ENCODE data around the gene PAPPA.
A peak's percentile ranks its signal among the peaks of the same experiment; 100 is the strongest.

The PAPPA gene

GRCh38 chr9:116153765-116154333, at the start of gene PAPPA:
PAPPA (plus strand) TSS chr9:116153791; CDS start chr9:116154173, 382 bp downstream.
- DNase-seq (ENCODE audit: low read depth) = no peak

GRCh38 chr9:116103976-116104820, 49.4 kb upstream of the PAPPA start:
- DNase-seq (ENCODE audit: low read depth) = no peak

GRCh38 chr9:116112236-116112635, 41.4 kb upstream of the PAPPA start:
- no peak for DNase-seq (ENCODE audit: low read depth)

GRCh38 chr9:116115761-116116353, 37.7 kb upstream of the PAPPA start:
- peak; percentile 79 for DNase-seq (ENCODE audit: low read depth)

GRCh38 chr9:116116393-116116792, 37.2 kb upstream of the PAPPA start:
- DNase-seq (ENCODE audit: low read depth) = no peak

DNA sequence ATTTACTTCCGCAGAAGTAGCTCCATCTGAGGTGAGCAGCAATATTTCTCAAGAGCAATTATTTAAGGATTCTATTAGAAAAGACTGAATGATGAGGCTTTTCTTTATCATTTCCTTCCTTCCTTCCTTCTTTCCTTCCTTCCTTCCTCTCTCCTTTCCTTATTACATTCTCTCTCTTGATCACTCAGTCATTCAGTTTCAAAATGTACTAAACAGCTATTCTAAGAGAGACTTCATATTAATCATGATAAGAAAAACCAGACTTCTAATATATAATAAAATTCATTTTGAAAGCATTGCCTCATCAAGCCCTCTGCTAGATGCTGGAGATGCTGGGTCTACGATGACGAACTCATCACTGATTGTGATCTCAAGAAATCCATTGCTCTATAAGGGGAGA, 30.4 kb upstream of the PAPPA start:
- DNase-seq (ENCODE audit: low read depth) = no peak

DNA sequence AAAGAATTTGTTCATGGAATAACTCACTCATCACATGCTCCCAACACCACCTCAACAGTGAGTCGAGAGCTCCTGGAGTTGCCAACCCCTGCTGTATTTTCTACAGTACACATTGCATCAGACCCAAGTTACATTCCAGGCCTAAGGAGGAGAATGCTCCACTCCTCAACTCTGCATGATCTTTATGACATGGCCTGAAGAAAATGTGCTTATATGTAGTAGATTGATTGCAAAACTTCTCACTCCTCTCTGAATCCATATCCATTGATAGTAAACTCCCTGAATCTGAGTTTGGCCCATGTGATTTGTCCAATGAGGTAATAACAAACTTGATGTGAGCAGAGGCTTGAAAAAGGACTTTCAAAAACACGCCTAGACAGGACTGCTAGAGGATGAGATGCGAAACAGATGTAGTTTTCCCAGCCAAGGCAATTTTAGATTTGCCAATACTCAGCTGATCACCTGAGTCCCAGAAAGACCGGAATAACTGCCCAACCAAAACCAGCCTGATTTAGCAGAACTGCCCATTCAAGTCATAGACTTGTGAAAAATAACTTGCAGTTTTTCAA, 29.0 kb upstream of the PAPPA start:
- DNase-seq (ENCODE audit: low read depth) = peak; percentile 62

DNA sequence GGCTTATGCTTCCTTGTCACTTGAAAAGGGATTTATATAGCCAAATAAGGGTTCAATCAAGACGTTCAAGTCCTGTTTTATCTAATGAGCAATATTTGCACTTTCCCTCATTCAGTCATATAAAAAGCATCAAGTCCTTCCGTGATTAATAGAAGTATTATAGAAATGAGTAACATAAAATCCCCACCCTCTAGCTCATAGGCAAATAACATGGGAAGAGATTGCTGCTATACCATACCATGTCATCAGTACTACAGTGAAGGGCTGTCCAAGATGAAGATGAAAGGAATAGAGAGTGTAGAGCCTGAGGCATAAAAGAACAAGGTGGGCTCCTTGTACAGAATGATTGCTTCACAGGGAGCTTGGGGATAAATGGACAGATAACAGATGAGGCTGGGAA, 20.4 kb upstream of the PAPPA start:
- no peak for DNase-seq (ENCODE audit: low read depth)

DNA sequence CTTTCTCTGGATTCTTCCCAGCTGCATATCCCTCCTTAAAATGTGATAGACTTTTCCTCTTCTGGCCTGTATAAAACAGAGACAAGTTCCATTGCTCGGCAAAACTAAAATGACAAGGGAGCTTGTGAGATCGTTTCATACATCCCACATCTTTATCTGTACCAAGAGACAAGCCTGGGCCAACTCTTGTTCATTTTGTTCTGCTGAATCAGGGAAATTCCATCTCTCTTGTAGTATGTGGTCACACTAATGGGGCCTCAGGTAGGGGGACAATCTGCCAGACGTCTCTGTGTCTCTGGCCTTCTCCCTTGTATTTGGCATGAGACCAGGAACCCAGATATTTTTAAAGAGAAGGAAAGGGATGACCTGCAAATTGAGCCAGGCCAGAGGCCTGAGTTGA, 18.6 kb upstream of the PAPPA start:
- DNase-seq (ENCODE audit: low read depth) = no peak

DNA sequence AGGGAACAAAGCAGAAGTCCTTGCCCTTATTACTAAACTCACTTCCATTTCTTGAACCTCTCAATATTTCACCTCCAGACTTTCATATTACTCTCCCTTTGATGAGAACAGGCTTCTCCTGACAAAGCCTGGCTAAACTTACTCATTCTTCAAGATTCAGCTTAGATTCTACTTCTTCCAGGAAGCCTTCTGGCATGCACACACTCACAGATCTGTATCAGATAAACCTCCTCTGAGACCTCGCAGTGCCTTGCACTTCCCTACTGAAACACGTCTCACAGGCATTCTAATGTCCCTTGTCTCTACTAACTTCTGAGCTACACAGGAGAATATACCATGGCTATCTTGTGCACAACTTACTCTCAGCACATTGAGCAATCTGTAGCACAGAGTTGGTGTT, 16.6 kb upstream of the PAPPA start:
- DNase-seq (ENCODE audit: low read depth) = no peak

DNA sequence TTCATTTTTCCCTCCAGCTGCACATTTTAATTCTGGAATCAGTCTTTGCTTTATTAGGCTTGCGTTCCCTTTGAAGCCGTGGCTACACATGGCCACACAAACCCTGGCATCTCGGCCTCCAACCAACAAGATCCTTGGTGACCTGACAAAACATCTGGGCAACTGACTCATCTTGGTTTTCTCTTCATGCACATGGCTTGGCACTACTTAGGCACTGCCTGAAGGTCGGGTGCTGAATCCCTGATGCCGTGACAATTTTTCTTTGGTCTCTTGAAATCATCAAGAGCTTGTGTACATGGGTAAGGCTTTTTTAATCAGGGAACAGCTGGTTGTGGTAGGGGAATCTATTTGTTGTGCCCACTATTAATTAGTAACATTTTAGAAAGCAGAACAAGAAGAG, 16.0 kb upstream of the PAPPA start:
- peak; percentile 59 for DNase-seq (ENCODE audit: low read depth)

DNA sequence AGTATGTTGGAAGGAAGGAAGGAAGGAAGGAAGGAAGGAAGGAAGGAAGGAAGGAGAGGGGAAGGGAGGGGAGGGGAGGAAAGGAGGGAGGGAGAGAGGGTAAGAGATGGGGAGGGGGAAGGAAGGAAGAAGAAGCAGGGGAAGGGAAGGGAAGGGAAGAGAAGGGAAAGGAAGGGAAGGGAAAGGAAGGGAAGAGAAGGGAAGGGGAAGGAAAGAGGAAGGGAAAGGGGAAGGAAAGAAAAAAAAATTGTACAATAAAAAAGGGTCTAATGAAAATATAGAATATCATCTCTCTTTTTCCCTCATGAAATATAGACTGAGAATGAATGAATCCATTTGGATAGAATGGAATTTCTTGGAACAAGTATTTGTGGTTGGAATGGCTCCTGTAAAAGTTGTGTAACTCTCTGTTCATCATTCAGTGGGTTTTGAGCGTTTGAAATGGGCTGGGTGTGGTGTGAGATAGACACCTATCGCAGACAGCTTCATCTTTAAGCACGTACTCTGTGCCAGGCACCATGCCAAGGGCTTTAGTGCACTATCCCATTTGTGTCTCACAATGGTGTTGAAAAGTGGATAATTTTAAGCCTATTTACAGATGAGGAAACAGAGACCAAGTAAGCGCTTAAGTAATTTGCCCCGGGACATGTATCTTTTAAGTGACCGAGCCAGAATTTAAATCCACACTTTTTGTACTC, 11.6 kb upstream of the PAPPA start:
- no peak for DNase-seq (ENCODE audit: low read depth)

- DNase-seq (ENCODE audit: low read depth) = no peak
Measured at GRCh38 chr9:116142706-116143492, 10.7 kb upstream of the PAPPA start.

- DNase-seq (ENCODE audit: low read depth) = no peak
Measured at GRCh38 chr9:116144038-116144437, 9.6 kb upstream of the PAPPA start.

DNA sequence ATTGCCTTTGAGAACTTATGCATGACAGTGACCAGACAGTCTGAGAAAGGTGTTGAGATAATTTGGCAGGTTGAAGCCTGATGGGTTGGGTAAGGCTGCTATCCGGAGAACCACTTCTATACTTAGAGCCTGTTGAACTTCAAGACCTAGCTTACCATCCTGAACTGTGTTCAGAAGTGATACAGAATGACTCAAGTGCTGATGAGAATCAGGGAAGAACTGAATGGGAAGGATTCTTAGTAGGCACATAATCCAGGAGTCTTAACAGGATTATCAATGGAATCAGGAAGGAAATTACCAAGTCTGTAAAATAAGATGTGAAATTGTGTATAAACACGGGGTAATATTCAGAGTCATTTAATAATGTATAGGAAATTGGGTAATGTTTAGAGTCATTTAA, 9.0 kb upstream of the PAPPA start:
- no peak for DNase-seq (ENCODE audit: low read depth)

GRCh38 chr9:116145036-116145435, 8.6 kb upstream of the PAPPA start:
- no peak for DNase-seq (ENCODE audit: low read depth)

DNA sequence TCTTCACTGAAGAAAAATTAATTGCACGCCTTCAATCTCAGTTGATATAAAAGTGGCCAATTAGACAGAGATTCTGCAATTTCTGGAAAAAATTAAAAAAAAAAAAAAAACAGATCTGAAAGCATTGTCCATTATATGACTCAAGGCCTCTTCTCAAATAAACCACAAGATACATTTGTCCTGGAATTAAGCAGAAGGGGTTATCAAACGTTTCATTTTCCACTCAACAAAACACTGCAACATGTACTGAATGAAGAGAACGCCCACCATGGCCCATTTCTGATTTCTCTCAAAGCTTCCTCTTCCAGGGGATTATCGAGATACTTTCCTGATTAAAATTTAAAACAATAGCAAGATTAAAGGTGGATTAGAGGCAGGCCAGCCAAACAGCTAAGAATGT, 5.8 kb upstream of the PAPPA start:
- DNase-seq (ENCODE audit: low read depth) = no peak

GRCh38 chr9:116149844-116150243, 3.7 kb upstream of the PAPPA start:
- DNase-seq (ENCODE audit: low read depth) = peak; percentile 25

DNA sequence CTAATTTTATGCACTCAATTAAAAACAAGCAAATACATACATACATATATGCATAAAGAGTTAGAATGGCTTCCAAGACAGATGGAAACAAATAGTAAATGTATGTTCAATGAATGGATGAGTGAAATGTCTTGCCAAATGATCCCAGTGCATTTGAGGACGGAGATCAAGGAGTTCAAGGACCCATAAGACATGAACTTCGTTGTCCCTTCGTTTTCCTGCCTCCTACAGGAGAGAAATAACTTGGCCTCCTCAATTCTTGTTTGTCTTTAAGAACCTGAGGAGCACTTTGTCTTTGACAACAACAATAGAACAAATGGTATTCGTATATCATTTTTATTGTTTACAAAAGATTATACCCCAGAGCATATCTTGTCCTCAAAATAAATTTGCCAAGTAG, 2.4 kb upstream of the PAPPA start:
- no peak for DNase-seq (ENCODE audit: low read depth)

DNA sequence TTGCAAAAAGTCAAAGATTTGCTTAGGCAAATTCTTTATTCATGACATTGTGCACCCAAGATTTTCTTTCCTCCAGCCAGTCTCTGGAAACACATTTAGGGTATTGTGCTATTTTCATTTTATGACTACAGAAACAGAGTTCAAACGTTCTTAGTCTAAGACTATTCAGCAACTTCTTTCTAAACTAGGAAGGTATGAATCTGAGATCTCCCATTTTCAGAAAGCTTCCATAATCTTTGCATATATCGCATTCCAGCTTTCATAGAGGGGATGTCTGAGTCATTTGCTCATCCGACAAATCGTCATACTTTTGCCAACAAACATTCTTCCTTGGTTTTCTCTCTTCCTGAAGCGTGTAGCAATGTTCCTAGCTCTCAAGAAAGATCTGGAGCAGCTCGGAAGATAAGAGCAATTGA, 1.6 kb upstream of the PAPPA start:
- DNase-seq (ENCODE audit: low read depth) = peak; percentile 80

- DNase-seq (ENCODE audit: low read depth) = peak; percentile 45
Measured at GRCh38 chr9:116152390-116152789, 1.2 kb upstream of the PAPPA start.
